Panc1 (cell line): ENCODE data around the gene KRT86. TPM values are rescaled to one million over a fixed set of nuclear protein-coding genes. Genes with fewer than 3 reads are reported as not detected.

Experiments
- ATAC-seq: fragments of 200-7000 bp; cut with Tn5 transposase; 2 replicates; pipeline ENCODE4 v1.9.1; 2020; ENCODE audit warnings: mild to moderate bottlenecking, moderate library complexity
- BruUV-seq: library from RNA; stranded (reverse); fragments of 400-500 nt; replicated peaks from 2 replicates; lab custom pipeline; 2021; lab: Mats Ljungman, UMichigan
- CTCF ChIA-PET: fragments of 300-600 bp; sonication (Branson Sonifier 250); formaldehyde crosslinking; loops from one replicate; lab custom pipeline; 2022; ENCODE audit warnings: antibody characterized with exemption; lab: Charles Lee
- POLR2A ChIA-PET: fragments of 300-600 bp; sonication (Branson Sonifier 250); formaldehyde crosslinking; loops from one replicate; lab custom pipeline; 2022; ENCODE audit warnings: antibody characterized with exemption; lab: Charles Lee
- DNase-seq: peaks from one replicate; pipeline ENCODE4 v3.0.0-alpha.2; 2010; ENCODE audit warnings: low read depth, low spot score
- H3K27ac ChIP-seq: 2 replicates; pipeline ENCODE4 v1.5.1; 2011; ENCODE audit warnings: mild to moderate bottlenecking, low read length, inconsistent platforms
- H3K27me3 ChIP-seq: fragments of 200-500 bp; sonication (Bioruptor generic); 2 replicates; pipeline ENCODE4 v1.6.0; 2014; ENCODE audit warnings: low read length, inconsistent platforms; ENCODE audit not compliant: control insufficient read depth, insufficient read depth
- H3K36me3 ChIP-seq: fragments of 200-500 bp; sonication (Bioruptor generic); 2 replicates; pipeline ENCODE4 v1.5.1; 2014; ENCODE audit warnings: inconsistent platforms, mild to moderate bottlenecking, low read length, moderate library complexity; ENCODE audit not compliant: control insufficient read depth, insufficient read depth
- H3K4me1 ChIP-seq: 2 replicates; pipeline ENCODE4 v1.5.1; 2011; ENCODE audit warnings: inconsistent platforms, mild to moderate bottlenecking, low read length, moderate library complexity; ENCODE audit not compliant: control insufficient read depth, insufficient read depth
- H3K4me3 ChIP-seq, 2 experiments: 2 replicates each; pipeline ENCODE4 v1.5.1; 2011 to 2012; ENCODE audit warnings: low read depth in 2 of 2, low read length in 2 of 2, mild to moderate bottlenecking in 2 of 2, inconsistent platforms in 1 of 2, moderate library complexity in 1 of 2
- H3K9me3 ChIP-seq: fragments of 200-500 bp; sonication (Bioruptor generic); 2 replicates; pipeline ENCODE4 v1.5.1; 2014; ENCODE audit warnings: low read depth, mild to moderate bottlenecking, inconsistent platforms, low read length, moderate library complexity; ENCODE audit not compliant: control insufficient read depth, insufficient read depth
- CTCF ChIP-seq: fragments of 450-650 bp; IDR thresholded peaks from 2 replicates; pipeline ENCODE4 v1.5.1; 2017; ENCODE audit warnings: mild to moderate bottlenecking
- POLR2AphosphoS5 ChIP-seq: IDR thresholded peaks from 2 replicates; pipeline ENCODE4 v1.6.1; 2012; ENCODE audit warnings: mild to moderate bottlenecking, low read depth, low read length, moderate library complexity
- REST ChIP-seq, 2 experiments: IDR thresholded peaks; 2 replicates each; pipeline ENCODE4 v1.6.1; 2011 to 2012; ENCODE audit warnings: low read depth in 2 of 2, control low read depth in 1 of 2, low read length in 1 of 2, mild to moderate bottlenecking in 1 of 2, moderate library complexity in 1 of 2; ENCODE audit not compliant: insufficient read depth in 1 of 2
- SIN3A ChIP-seq: IDR thresholded peaks from 2 replicates; pipeline ENCODE4 v1.6.1; 2012; ENCODE audit warnings: low read depth, mild to moderate bottlenecking, low read length, moderate library complexity, borderline replicate concordance; ENCODE audit not compliant: insufficient read depth
- TCF7L2 ChIP-seq: IDR thresholded peaks from 2 replicates; pipeline ENCODE4 v1.6.1; 2011; ENCODE audit warnings: mild to moderate bottlenecking, low read depth, low read length, inconsistent platforms
- in situ Hi-C: cut with HindIII; loops from 2 replicates; pipeline ENCODE4 v1.10.0; 2016; ENCODE audit warnings: low sequenced_read_pairs, low pct_unique_long_range_greater_than_20kb
- intact Hi-C: fragments of 100-400 bp; cut with micrococcal nuclease; formaldehyde crosslinking; loops from one replicate; pipeline ENCODE4 v1.10.0; 2022; ENCODE audit not compliant: unreplicated experiment
- total RNA-seq: library from RNA; stranded (reverse); gene quantifications from one replicate; pipeline ENCODE4 v1.2.1, GENCODE V29; 2021; ENCODE audit not compliant: unreplicated experiment

Gene KRT86
- total RNA-seq, 1 experiment from 2014 or later = 1.1 TPM

- ChIA-PET POLR2A (no interaction called here), CTCF (no interaction called here)
- H3K4me3 ChIP-seq = no peak overlapping the region
- peak overlapping the region; percentile 57; the same call in 1 of the 2 replicates for H3K27ac ChIP-seq
- H3K36me3 ChIP-seq = no peaks in the 10 kb centered on the region
- TF ChIP-seq SIN3A (no peak), REST (IDR thresholded peaks at IDR 0.05; ENCODE audit: insufficient read depth in 1 of 2, low read depth in 2 of 2, low read length in 1 of 2) (no peak), POLR2AphosphoS5 (no peak), TCF7L2 (no peak), CTCF (no peak)
- DNase-seq = no peak
- intact Hi-C loops (no loop called here), in situ Hi-C loops (no loop called here)
- no peak for ATAC-seq
- BruUV-seq = no TSS peak
- H3K4me1 ChIP-seq = peaks cover 14% of the 10 kb centered on the region
- H3K9me3 ChIP-seq = no peaks in the 10 kb centered on the region
- no peaks in the 10 kb centered on the region for H3K27me3 ChIP-seq
Observed at GRCh38 chr12:52253391-52254179, 20.9 kb upstream of the KRT86 start.

GRCh38 chr12:52254180-52254964, 20.1 kb upstream of the KRT86 start:
- H3K27me3 ChIP-seq = no peaks in the 10 kb centered on the region
- POLR2A ChIA-PET = no interaction called here
- in situ Hi-C loops (no loop called here), intact Hi-C loops (no loop called here)
- BruUV-seq = no TSS peak
- DNase-seq (no peak), ATAC-seq (no peak)
- TF ChIP-seq POLR2AphosphoS5 (no peak), REST (IDR thresholded peaks at IDR 0.05; ENCODE audit: insufficient read depth in 1 of 2, low read depth in 2 of 2, low read length in 1 of 2) (no peak), TCF7L2 (no peak), SIN3A (no peak), CTCF (no peak)
- CTCF ChIA-PET = no interaction called here
- H3K27ac ChIP-seq = peak overlapping the region; percentile 59
- H3K36me3 ChIP-seq = no peaks in the 10 kb centered on the region
- H3K9me3 ChIP-seq = no peaks in the 10 kb centered on the region
- no peak overlapping the region for H3K4me3 ChIP-seq
- peaks cover 6% of the 10 kb centered on the region for H3K4me1 ChIP-seq
